PC-9 (cell line): Measurements from ENCODE around the gene ANO2.

Experiments used
- CTCF ChIP-seq: fragments of 200-600 bp; sonication (generic); conservative IDR thresholded peaks from 2 replicates; pipeline ENCODE4 v1.6.1; 2017; ENCODE audit warnings: mixed run types, antibody characterized with exemption, mild to moderate bottlenecking, moderate library complexity
- EZH2 ChIP-seq: fragments of 200-600 bp; sonication (generic); IDR thresholded peaks from 2 replicates; pipeline ENCODE4 v1.8.0; 2017; ENCODE audit warnings: antibody characterized with exemption, low read depth

GRCh38 chr12:5977556-5977955 is 32.5 kb upstream of the ANO2 start:
- TF ChIP-seq CTCF, result no peak
- TF ChIP-seq EZH2, result no peak
